HL-60 (cell line): Measurements from ENCODE around the gene TPST1.

Experiments used
- DNase-seq, 2 experiments: peaks; one replicate each; pipeline ENCODE4 v3.0.0-alpha.2; 2010 to 2020; ENCODE audit warnings: low read depth in 1 of 2, low spot score in 1 of 2
- H3K27ac ChIP-seq: fragments of 250-450 bp; sonication (Bioruptor Pico); replicated peaks from 2 replicates; pipeline ENCODE4 v1.5.1; 2020; ENCODE audit warnings: mild to moderate bottlenecking, moderate library complexity
- H3K27me3 ChIP-seq: fragments of 250-450 bp; sonication (Bioruptor Pico); 2 replicates; pipeline ENCODE4 v1.5.1; 2021; ENCODE audit warnings: mild to moderate bottlenecking, moderate library complexity; ENCODE audit not compliant: insufficient read depth, poor library complexity, severe bottlenecking
- H3K4me3 ChIP-seq: replicated peaks from 2 replicates; pipeline ENCODE4 v1.5.1; 2011; ENCODE audit warnings: mild to moderate bottlenecking, control low read depth, low read length; ENCODE audit not compliant: insufficient read depth
- GABPA ChIP-seq: IDR thresholded peaks from 2 replicates; pipeline ENCODE4 v1.6.1; 2012; ENCODE audit warnings: low read depth
- POLR2AphosphoS5 ChIP-seq: IDR thresholded peaks from 2 replicates; pipeline ENCODE4 v1.6.1; 2012; ENCODE audit warnings: low read depth
- SPI1 ChIP-seq: IDR thresholded peaks from 2 replicates; pipeline ENCODE4 v1.6.1; 2012; ENCODE audit warnings: low read depth, mild to moderate bottlenecking, borderline replicate concordance
- TF ChIP-seq, protein P1 (sequence below): IDR thresholded peaks from 2 replicates; pipeline ENCODE4 v1.6.1; 2012; ENCODE audit warnings: low read depth; ENCODE audit not compliant: insufficient replicate concordance
- TF ChIP-seq, protein P2 (sequence below): IDR thresholded peaks from one replicate; pipeline ENCODE4 v1.5.1; 2011; ENCODE audit warnings: low read length, control low read depth, inconsistent platforms; ENCODE audit not compliant: insufficient read depth

The TPST1 gene

DNA sequence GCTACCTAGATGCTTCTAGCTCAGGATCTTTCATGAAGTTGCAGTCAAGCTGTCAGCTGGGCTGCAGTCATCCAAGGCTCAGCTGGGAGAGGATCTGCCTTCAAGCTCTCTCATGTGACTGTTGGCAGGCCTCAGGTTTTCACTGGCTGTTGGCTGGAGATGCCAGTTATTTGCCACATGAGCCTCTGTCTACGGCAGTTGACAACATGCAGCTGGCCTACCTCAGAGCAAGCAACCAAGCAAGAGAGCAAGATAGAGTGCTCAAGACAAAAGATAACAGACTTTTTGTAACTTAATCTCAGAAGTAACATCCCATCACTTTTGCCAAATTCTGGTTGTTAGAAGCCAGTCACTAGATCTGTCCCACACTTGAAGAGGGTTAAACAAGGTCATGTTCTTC is 125.8 kb downstream of the TPST1 start:
- Histone ChIP-seq H3K27ac (no peak overlapping the region), H3K4me3 (no peak overlapping the region), H3K27me3 (no peaks in the 10 kb centered on the region)
- TF ChIP-seq GABPA (no peak), SPI1 (no peak), POLR2AphosphoS5 (no peak)
- TF ChIP-seq, protein P1, sequence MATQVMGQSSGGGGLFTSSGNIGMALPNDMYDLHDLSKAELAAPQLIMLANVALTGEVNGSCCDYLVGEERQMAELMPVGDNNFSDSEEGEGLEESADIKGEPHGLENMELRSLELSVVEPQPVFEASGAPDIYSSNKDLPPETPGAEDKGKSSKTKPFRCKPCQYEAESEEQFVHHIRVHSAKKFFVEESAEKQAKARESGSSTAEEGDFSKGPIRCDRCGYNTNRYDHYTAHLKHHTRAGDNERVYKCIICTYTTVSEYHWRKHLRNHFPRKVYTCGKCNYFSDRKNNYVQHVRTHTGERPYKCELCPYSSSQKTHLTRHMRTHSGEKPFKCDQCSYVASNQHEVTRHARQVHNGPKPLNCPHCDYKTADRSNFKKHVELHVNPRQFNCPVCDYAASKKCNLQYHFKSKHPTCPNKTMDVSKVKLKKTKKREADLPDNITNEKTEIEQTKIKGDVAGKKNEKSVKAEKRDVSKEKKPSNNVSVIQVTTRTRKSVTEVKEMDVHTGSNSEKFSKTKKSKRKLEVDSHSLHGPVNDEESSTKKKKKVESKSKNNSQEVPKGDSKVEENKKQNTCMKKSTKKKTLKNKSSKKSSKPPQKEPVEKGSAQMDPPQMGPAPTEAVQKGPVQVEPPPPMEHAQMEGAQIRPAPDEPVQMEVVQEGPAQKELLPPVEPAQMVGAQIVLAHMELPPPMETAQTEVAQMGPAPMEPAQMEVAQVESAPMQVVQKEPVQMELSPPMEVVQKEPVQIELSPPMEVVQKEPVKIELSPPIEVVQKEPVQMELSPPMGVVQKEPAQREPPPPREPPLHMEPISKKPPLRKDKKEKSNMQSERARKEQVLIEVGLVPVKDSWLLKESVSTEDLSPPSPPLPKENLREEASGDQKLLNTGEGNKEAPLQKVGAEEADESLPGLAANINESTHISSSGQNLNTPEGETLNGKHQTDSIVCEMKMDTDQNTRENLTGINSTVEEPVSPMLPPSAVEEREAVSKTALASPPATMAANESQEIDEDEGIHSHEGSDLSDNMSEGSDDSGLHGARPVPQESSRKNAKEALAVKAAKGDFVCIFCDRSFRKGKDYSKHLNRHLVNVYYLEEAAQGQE = no peak
- TF ChIP-seq, protein P2, sequence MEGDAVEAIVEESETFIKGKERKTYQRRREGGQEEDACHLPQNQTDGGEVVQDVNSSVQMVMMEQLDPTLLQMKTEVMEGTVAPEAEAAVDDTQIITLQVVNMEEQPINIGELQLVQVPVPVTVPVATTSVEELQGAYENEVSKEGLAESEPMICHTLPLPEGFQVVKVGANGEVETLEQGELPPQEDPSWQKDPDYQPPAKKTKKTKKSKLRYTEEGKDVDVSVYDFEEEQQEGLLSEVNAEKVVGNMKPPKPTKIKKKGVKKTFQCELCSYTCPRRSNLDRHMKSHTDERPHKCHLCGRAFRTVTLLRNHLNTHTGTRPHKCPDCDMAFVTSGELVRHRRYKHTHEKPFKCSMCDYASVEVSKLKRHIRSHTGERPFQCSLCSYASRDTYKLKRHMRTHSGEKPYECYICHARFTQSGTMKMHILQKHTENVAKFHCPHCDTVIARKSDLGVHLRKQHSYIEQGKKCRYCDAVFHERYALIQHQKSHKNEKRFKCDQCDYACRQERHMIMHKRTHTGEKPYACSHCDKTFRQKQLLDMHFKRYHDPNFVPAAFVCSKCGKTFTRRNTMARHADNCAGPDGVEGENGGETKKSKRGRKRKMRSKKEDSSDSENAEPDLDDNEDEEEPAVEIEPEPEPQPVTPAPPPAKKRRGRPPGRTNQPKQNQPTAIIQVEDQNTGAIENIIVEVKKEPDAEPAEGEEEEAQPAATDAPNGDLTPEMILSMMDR = no peak
- DNase-seq = peak in 1 of 2 experiments; percentile 13

DNA sequence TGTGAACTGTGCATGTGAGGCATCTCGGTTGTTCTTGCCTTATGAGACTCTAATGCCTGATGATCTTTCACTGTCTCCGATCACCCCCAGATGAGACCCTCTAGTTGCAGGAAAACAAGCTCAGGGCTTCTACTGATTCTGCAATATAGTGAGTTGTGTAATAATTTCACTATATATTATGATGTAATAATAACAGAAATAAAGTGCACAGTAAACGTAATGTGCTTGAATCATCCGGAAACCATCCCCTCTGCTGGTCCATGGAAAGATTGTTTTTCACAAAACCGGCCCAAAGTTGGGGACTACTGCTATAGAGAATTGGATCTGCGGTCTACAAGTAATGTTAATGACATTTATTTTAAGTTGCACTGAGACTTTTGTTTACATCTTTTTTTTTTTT is 126.7 kb downstream of the TPST1 start:
- H3K27ac ChIP-seq = no peak overlapping the region
- DNase-seq = no peak
- no peak for TF ChIP-seq POLR2AphosphoS5
- TF ChIP-seq, protein P2 = no peak
- TF ChIP-seq SPI1 = no peak
- TF ChIP-seq, protein P1 = no peak
- TF ChIP-seq GABPA = no peak
- H3K27me3 ChIP-seq = no peaks in the 10 kb centered on the region
- H3K4me3 ChIP-seq = no peak overlapping the region

DNA sequence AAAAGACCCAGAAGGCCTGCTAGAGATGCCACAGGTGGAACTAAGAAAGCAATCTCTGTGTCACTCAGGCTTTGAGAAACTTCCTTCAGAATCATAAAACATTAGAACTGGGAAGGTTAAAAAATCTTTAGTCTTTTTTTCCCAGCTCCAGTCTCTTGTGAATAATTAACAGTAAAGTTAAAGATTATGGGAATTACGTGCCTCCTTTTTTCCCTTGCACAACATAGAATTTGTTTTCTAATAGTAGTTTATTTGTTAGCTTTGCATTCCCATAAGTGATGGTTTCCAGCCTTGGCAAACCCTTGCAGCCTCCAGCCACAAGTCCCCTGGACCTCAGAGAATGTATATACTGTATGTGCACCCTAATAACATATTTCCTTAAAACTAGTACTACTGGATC is 128.3 kb downstream of the TPST1 start:
- Histone ChIP-seq H3K27me3 (no peaks in the 10 kb centered on the region), H3K27ac (no peak overlapping the region), H3K4me3 (no peak overlapping the region)
- no peak for DNase-seq
- TF ChIP-seq, protein P1 = no peak
- TF ChIP-seq, protein P2 = no peak
- no peak for TF ChIP-seq GABPA
